SW 1271 (cell line): ENCODE results near the gene GFOD1.

Experiments used
- DNase-seq, 2 experiments: peaks; one replicate each; lab custom pipeline; 2025; lab: John Stamatoyannopoulos, UW

The GFOD1 gene

DNA sequence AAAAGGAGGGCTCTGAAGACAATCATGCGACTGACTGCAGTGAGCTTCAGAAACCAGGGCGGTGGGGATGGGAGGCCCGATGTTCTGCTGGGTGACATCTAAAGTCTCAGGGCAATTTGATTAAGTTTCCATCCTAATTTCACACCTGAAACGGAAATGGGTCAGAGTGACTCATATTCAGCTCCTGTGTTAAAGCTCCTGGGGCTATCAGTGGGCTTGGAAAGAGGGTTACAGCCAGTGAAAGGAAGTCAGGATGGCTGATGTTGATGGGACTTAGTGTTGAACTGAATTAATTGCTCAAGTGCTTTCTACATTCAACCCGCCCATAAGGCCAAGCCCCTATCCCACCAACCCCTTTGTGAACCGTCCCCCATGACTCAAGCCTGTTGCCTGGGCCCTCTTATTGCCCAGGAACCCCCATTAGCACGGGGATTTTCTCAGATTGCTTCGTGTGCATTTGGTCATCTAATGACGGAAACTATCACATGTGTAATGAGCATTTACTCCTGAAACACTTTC is 112.0 kb downstream of the GFOD1 start:
- DNase-seq, result no peak

DNA sequence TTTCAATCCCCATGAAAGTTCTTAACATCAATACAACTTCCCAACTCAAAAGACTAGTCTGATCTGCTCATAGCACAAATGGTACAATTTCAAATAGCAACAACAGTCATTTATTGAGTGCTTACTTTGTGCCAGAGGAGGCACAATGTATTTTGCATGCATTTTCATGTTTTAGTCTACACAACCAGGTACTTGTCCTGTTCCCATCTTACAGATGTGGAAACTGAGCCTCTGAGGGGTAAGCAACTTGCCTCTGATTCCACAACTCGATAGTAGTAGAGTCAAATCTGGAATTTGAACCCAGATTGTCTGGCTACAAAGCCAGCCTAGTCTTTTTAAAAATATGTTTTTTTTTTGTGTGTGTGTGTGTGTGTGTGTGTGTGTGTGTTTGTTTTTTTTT is 113.5 kb downstream of the GFOD1 start:
- DNase-seq, result no peak

DNA sequence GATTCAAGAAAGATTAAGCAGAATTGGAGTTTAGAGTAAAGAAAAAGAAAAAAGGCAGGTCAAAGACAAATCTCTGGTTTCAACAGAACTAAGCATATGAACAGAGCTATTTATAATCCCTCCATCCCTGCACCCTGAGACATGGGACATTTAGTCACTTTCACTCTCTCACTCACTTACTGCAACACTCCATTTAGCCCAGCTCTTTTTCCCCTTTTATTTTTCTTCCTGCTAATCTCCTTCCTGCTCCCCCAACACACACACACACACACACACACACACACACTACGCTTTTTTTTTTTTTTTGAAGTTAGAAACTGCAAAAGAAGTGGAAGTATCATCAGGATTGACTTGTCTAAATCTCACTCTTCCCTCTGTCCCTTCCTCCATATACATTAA is 113.9 kb downstream of the GFOD1 start:
- no peak for DNase-seq

DNA sequence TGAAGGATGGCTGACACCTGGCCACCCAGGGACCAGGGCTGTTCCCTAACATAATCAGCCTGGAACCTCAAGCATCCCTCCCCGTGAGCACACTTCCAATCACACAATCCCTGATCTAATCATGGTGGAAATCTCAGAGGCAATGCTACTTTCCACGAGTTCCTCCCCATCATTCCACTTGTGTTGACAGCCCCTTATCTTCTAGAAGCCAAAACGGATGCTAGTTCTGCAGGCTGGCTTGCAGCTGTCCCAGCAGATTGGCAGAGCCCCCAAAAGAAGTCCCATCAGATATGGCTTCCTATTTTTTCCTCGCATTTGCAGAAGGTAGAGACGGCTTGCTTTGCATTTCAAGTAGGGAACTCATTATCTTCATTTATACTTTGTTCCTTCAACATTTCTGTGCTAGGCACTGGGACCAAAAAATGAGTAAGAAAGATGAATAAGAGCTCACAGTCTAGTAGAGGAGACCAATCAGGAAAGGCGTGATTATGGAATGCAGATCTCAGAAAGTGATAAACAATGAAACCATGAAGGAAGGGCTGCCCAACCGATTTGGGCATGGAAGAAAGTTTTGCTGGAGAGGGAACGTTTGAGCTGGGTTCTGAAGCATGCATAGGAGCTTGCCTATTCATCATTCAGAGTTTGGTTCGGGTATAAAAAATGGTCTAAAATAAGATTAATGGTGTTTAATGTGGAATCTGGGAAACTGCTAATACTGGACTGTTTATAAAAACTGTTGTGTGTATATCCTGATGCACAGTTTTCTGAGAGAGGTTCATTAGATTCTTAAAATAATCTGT is 114.5 kb downstream of the GFOD1 start:
- no peak for DNase-seq

DNA sequence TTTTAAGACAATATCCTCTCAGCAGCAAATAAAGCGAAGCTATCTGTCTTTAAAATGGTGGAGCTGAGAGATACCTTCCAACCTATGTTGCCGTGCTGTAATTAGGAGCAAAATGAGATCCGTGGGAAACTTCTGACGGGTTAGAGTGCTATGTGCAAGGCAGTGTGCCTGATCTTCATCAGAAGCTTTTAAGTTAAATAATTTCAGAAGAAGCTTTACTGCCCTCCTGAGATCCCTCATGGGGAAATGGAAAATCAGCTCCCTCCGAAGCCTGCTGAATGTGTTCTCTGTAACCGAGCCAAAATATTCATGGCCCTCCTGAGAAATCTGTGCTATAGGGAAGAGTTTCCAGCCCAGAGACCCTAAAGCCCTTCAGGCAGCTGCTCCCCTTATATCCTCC is 115.3 kb downstream of the GFOD1 start:
- no peak for DNase-seq

DNA sequence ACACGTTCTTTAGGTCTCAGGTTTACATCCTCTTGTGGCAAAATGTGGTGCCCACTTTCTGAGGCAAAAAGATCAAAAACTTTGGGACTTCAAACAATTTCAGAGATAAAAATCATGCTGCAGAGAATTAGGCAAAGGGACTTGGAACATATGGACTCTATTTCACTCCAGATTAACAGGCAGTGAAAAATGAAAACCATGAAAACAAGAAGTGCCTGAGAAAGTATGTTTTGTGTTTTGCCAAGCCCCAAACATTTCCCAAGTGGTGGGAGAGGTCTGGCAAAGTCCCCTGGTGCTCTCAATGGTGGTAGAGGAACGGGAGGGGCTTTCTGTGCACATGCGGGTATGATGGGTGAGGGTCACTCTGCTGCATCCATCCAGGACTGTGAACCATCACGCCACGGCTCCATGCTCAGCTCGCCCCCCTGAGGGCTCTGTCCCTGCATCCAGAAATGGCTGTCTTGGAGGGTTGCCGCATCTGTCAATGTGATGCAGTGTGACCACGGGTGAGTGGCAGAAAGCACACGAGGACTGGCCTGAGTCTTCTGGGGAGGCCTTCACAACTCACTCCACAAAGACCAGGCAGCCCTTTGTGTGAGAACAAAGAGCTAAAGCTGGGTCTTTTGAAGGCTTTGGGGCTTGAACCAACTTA is 115.9 kb downstream of the GFOD1 start:
- no peak for DNase-seq

DNA sequence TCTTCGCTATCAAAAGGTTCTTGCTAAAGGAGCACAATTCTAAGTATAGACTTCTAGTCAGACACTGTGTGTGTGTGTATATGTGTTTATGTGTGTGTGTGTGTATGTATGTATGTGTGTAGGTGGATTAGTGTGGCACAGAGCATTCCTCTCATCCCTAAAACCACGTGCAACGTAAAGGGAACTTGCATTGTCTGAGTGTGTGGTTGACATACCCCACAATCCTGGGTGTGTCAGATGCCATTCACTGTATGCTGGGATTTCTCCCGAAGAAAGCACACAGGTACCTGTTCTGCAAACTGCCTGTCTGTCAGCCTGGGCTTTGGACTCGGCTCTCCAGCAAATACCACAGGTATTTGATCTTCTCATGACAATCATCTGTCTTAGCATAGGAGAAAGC is 116.8 kb downstream of the GFOD1 start:
- no peak for DNase-seq

DNA sequence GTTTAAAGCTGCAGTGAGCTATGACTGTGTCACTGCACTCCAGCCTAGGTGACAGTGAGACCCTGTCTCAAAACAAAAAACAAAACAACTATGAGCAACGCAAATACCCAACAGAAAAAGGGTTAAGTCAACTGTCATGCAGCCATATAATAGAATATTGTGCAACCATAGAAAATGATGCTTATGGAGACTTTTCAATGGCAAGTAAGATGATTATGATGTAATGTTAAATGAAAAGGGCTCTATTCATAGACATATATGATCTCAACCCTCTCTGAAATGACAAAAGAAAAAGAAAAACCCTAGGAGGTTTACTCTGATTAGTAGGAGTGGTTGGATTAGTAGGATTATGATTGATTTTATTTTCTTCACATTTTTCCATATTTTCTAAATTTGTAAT is 117.8 kb downstream of the GFOD1 start:
- DNase-seq, result no peak

DNA sequence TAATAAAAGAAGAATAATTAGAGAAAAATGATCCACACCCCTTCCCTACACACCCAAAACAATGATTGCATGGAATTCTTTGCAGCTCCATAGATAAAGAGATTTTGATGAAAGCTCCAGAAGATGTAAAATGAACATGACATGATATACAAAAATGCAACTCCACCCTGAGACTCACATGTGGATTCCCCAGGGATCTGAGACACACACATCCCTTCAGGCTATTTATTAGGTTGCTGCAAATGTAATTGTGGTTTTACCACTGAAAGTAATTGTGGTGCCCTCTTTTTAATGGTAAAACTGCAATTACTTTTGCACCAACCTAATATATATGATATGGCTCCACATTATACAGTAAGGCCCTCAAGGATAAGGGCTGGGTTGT is 118.7 kb downstream of the GFOD1 start:
- DNase-seq, result no peak

DNA sequence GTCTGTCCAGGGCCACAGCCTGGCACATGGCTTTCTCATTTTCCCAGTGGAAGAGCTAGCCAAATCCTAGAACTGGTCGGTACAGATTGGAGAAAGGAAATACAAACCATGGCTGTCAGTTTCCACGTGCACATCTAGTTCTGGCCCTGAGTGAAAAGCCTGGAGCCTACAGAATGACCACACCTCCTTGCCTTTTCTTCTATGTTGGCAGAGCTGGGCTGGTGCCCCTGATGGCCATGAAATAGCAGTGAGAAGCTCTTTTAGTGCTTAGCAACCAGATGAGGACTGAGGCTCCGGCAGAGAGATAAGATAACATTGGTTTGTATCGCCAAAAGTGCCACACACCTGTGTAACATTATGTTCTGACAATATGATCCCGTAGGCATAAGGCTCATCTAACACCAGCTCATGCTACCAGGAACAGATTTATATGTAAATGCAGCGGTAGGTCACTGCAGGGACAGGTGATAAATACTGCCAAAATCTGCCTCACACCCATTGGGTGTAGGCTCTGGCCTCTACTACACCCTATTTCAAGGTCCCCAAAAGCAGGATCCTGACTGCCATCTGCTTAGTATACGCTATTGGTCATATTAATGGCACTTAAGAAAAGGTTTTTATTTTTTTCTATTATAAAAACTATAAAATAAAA is 119.2 kb downstream of the GFOD1 start:
- DNase-seq, result no peak

DNA sequence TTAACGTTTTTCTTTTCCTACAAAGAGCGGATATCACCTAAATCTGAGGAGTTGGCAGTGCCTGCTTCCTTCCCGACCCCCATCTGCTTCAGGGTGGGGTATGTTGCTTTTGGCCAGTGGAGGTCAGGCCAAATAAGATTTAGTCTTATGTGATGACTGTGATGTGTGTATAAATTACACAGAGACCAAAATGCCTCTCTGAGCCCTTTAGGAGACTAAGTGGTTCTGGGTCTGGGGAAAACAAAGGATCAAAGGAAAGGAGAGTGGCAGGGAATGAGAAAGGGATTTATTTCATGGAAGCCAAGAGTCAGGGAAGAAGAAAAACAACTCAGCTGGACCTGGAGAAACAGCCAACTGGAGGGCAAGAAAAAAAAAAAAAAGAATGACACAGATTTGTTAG is 120.0 kb downstream of the GFOD1 start:
- DNase-seq, result no peak

DNA sequence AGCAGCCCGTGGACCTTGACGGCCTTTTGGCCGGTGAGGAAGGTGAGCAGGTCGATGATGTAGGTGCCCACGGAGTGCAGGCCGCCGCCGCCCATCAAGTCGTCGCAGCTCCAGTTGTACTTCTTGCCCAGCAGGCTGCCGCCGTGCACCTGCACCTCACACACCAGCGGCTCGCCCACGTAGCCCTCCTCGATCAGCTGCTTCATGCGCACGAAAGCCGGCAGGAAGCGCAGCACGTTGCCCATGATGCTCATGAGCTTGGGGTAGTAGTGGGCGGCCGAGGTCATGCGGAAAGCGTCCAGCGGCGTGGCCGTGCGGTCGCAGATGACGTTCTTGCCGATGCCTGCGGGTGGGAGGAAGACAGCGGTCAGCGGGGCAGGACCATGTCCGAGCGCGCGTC is 122.1 kb downstream of the GFOD1 start:
- no peak for DNase-seq

DNA sequence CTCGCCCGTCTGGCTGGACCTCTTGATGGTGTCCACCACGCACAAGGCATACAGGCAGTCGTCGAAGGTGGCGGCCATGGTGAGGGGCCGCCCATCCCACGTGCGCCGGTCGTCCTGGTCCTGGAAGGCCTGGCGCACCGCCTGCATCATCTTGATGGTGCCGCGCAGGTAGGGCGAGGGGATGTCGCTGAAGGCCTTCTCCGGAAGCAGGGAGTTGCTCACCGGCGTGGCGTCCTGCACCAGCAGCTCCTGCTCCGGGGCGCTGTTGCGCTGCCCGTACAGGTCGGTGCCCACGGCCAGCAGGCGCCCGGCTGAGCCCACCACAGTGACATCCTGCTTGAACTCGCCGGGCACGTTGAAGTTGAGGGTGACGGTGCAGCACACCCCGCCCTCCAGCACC is 122.6 kb downstream of the GFOD1 start:
- DNase-seq, result no peak

DNA sequence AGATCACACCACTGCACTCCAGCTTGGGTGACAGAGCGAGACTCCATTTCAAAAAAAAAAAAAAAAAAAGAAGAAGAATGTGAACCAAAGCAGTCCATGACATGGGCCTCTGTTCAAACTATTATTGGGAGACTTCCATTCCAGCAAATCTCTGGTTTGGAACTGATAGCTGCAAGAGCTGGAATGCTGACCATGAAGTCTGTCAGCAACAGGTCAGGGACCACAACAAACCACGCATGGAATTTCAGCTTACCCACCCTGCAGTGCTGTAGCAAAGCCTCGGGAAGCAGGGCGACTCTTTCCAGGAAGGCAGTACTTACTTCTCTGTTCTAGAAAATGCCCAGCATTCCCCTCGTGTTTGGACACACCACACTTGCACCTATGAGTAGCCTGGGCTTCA is 125.0 kb downstream of the GFOD1 start:
- no peak for DNase-seq

DNA sequence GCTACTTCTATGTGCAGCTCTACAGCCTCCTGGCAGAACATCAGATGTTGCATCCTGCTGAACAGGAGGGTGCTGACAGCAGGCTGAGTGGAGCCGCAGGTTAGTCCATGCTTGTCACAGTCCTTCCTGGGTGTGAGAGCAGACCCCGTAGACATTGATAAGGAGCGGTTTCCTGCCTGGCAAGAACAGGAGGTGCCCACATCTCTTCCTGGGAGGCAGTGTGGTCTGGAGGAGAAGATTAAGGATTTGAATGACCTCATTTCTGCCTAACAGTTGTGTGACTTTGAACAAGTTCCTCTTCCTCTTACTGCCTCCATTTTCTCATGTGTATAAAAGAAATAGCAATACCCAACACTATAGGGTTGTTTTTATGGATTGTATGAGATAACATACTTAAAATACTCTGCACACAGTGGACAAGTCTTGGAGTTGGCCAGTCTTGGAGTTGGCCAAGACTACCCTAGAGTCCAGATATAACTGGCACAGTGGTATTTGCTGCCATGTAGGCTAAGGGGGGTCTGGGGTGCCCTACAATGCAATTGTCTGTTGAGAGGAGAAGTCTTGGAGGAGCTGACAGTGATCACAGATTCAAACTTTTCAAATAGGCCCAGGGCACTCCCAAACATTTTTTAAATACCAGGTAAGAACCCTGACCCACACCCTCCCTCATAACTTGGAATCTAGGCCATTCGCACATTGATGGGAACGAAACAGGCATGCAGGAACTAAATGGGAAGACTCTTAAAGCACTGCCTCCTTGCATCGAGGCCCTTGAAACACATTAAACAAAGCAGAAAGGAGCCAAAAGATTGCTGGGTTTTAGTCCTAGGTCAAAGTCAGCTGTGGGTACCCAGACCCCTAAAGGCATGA is 126.5 kb downstream of the GFOD1 start:
- DNase-seq, result no peak

DNA sequence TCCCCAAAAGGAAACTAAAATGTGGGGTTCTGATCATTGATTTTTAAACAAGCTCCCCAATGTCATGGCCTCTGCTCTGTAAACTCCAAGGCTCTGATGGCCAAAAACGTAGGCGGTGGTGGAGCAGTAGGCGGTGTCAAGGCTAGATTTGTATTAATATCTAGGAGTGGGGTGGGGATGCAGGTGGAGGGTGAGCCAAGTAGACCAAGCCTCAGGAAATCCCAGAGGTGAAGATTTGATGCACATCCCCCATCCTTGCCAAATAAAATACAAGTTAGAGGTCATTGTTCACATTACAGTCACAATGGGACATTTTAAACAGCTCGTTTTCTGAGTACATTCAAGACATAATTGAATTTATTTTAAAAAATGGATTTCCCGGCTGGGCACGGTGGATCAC is 128.1 kb downstream of the GFOD1 start:
- DNase-seq, result no peak

DNA sequence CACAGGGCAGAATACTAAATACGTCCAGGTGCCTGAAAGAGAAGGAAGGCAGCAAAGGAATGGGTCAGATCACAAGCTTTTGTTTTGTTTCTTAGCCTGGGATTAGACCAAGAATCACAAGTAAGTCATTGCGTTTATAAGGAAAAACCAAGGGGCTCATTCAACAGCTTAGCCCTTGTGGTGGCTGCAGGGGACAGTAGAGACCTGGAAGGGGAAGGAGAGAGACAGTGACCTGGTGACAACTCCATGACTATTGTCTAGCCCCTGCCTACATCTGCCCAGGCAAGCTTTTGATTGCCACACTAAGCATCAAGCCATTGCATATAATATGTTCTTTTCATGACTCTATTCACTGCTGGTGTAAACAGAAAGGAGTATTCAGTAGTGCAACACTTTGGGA is 128.9 kb downstream of the GFOD1 start:
- no peak for DNase-seq

DNA sequence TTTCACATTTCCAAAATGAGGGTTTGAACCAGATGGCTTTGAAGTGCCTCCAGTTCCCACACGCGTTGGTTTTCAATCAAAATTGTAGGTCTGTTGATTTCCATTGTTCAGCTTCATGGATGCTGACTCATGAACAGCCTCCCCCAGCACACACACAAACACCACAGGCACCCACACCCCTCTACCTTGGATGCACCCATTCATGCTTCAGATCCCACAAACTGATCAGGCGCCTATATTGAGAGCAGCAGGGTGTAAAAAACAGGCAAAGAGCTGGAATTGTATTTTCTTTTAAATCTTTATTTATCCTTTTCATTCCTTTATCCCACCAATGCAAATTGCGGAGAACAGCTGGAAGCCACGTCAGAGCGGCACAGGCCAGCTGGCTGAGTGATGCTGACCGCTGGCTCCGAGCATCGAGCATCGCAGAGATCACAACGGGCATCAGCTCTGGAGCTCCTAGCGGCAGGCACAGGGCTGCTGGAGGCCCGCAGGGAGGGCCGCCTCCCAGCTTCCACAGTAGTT is 129.8 kb downstream of the GFOD1 start:
- no peak for DNase-seq

DNA sequence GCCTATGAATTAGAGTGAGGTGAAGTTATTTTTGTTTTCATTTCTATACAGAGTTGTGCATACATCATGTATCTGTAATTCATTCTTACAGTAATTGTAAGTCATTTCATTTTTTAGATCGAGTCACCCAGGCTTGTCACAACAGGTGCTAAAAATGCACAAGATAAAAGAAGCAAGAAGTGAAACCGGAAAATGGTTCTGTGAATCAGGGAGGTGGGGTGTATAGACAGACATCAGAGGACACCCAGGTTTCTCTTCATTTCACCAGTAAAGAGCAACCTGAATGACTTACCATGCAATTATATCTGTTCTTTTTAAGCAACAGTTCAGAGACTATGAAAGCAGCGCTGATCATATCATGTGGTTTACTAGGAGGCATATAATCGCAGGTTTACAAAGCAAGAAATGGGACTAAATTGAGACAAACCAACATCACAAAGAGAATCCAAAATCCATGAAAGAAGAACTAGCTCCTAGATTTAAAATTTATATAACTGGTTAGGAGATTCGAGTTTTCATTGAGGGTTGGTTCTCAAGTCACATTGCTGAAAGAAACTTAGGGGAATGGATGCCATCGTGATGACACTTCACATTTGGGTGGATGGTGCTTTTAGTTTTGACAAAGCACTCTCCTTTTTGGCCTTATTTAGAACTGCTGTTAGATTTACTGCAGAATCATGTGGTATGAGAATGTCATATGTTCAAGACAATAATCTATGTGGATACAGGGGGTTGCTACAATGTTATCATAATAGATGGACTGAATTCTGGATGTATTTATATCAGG is 131.2 kb downstream of the GFOD1 start:
- DNase-seq, result no peak

DNA sequence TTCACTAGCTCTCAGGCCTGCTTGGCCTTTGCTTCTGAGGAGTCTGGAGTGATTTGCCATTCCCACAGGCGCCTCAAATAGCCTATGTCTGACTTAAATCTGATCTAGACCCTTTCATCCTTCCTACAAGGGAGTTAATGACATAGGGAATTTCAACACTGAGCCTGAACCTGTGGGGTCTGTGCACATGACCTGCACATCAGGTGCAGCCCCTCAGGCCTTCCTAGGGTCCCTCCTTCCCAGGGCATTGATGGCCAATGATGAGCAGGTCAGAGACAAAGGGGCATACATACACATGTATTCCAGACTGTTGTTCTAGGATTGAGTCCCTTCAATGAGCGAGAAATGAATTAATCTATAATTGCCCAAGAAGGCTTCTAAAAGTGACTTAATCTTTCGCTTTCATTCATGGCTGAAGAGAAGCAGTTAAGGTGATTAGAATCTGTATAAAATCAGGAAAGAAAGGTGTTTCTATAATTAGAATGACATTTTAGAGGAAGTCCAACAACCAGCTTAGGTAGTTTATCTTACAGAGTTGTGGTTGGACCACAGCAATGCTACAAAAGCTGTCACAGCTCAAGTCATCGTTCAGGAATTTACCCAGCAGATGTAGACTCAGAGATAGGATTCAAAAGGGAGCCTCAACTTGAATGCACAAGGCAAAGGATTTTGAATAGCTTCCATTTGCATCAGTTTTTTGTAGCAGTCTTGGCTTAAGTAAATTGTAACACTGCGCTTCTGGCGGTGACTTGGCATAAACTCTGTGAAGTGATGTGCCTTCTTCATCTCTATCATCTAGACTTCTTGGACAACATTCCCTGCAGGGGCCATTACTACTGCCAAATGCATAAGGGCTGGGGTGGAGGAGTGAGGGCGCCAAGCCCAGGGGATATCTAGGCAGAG is 132.1 kb downstream of the GFOD1 start:
- DNase-seq, result peak; percentile 49 to 78
